Neural cell (in vitro differentiated cells): ENCODE results near the gene MED13L. TPM values are rescaled to one million over a fixed set of nuclear protein-coding genes. Genes with fewer than 3 reads are reported as not detected.

Experiments
- H2AFZ ChIP-seq: fragments of 200-600, 300-800 bp; sonication (generic), shearing (Covaris generic); 2 replicates; pipeline ENCODE4 v1.6.0; 2014; ENCODE audit warnings: low read depth, mild to moderate bottlenecking, antibody characterized with exemption, low read length, moderate library complexity
- H3F3A ChIP-seq: fragments of 200-600 bp; shearing (Covaris generic); 2 replicates; pipeline ENCODE4 v1.6.1; 2016; ENCODE audit warnings: mild to moderate bottlenecking, moderate library complexity, mixed read lengths, antibody characterized with exemption, low read length; ENCODE audit not compliant: insufficient read depth, poor library complexity, severe bottlenecking
- H3K27ac ChIP-seq: fragments of 200-600, 300-800 bp; sonication (generic), shearing (Covaris generic); 2 replicates; pipeline ENCODE4 v1.5.1; 2014; ENCODE audit warnings: mild to moderate bottlenecking, low read length, moderate library complexity
- H3K27me3 ChIP-seq: fragments of 300-800, 200-600 bp; sonication (generic), shearing (Covaris generic); 2 replicates; pipeline ENCODE4 v1.6.0; 2014; ENCODE audit warnings: mild to moderate bottlenecking, low read depth, low read length, moderate library complexity; ENCODE audit not compliant: insufficient read depth
- H3K36me3 ChIP-seq: fragments of 300-800, 200-600 bp; sonication (generic), shearing (Covaris generic); 2 replicates; pipeline ENCODE4 v1.5.1; 2014; ENCODE audit warnings: mild to moderate bottlenecking, antibody characterized with exemption, low read length, moderate library complexity; ENCODE audit not compliant: insufficient read depth
- H3K4me2 ChIP-seq: fragments of 300-800, 200-600 bp; sonication (generic), shearing (Covaris generic); 2 replicates; pipeline ENCODE4 v1.6.0; 2014; ENCODE audit warnings: mild to moderate bottlenecking, low read length
- H3K4me3 ChIP-seq: fragments of 300-800, 200-600 bp; sonication (generic), shearing (Covaris generic); 2 replicates; pipeline ENCODE4 v1.5.1; 2014; ENCODE audit warnings: mild to moderate bottlenecking, low read length, moderate library complexity
- H3K79me2 ChIP-seq: fragments of 200-600 bp; shearing (Covaris generic); replicated peaks from 2 replicates; pipeline ENCODE4 v1.6.0; 2014; ENCODE audit warnings: mild to moderate bottlenecking, low read length, moderate library complexity; ENCODE audit not compliant: insufficient read depth
- H3K9ac ChIP-seq: fragments of 300-800, 200-600 bp; sonication (generic), shearing (Covaris generic); 2 replicates; pipeline ENCODE4 v1.6.1; 2016; ENCODE audit warnings: mild to moderate bottlenecking, low read length, mixed read lengths
- H3K9me2 ChIP-seq: fragments of 200-600 bp; shearing (Covaris generic); 2 replicates; pipeline ENCODE4 v1.6.1; 2016; ENCODE audit warnings: mild to moderate bottlenecking, low read length, mixed read lengths; ENCODE audit not compliant: insufficient read depth
- H3K9me3 ChIP-seq: fragments of 200-600, 300-800 bp; sonication (generic), shearing (Covaris generic); 2 replicates; pipeline ENCODE4 v1.6.1; 2016; ENCODE audit warnings: mild to moderate bottlenecking, mixed run types, low read length, moderate library complexity, mixed read lengths
- H4K20me1 ChIP-seq: fragments of 200-600 bp; shearing (Covaris generic); 2 replicates; pipeline ENCODE4 v1.6.1; 2016; ENCODE audit warnings: mild to moderate bottlenecking, mixed run types; ENCODE audit not compliant: insufficient read depth
- EP300 ChIP-seq: fragments of 450-650 bp; conservative IDR thresholded peaks from 2 replicates; pipeline ENCODE4 v1.6.1; 2014; ENCODE audit warnings: antibody characterized with exemption, mild to moderate bottlenecking, moderate library complexity; ENCODE audit not compliant: poor library complexity, severe bottlenecking
- EZH2 ChIP-seq: fragments of 200-600, 300-800 bp; shearing (Covaris generic), sonication (generic); IDR thresholded peaks from 2 replicates; pipeline ENCODE4 v1.6.1; 2014; ENCODE audit warnings: antibody characterized with exemption, low read length, borderline replicate concordance, mild to moderate bottlenecking; ENCODE audit not compliant: insufficient read depth, poor library complexity, severe bottlenecking
- MXI1 ChIP-seq: fragments of 450-650 bp; conservative IDR thresholded peaks from 2 replicates; pipeline ENCODE4 v1.6.1; 2014; ENCODE audit warnings: antibody characterized with exemption, mild to moderate bottlenecking; ENCODE audit not compliant: poor library complexity, severe bottlenecking
- POLR2AphosphoS5 ChIP-seq: IDR thresholded peaks from 2 replicates; pipeline ENCODE4 v1.6.1; 2012
- RAD21 ChIP-seq: fragments of 450-650 bp; conservative IDR thresholded peaks from 2 replicates; pipeline ENCODE4 v1.6.1; 2014; ENCODE audit warnings: antibody characterized with exemption, mild to moderate bottlenecking, moderate library complexity
- REST ChIP-seq: IDR thresholded peaks from 2 replicates; pipeline ENCODE4 v1.6.1; 2012; ENCODE audit warnings: borderline replicate concordance
- SMC3 ChIP-seq: fragments of 450-650 bp; conservative IDR thresholded peaks from 2 replicates; pipeline ENCODE4 v1.6.1; 2014; ENCODE audit warnings: antibody characterized with exemption, mild to moderate bottlenecking, moderate library complexity; ENCODE audit not compliant: poor library complexity
- TAF1 ChIP-seq: IDR thresholded peaks from 2 replicates; pipeline ENCODE4 v1.6.1; 2012; ENCODE audit warnings: low read depth
- polyA plus RNA-seq: library from polyadenylated mRNA; depleted of rRNA; stranded (reverse); fragments of >200 nt; gene quantifications from 2 replicates; pipeline ENCODE4 v1.2.3, GENCODE V29; 2014
- TF ChIP-seq, protein P1 (sequence below): fragments of 450-650 bp; IDR thresholded peaks from 2 replicates; pipeline ENCODE4 v1.5.1; 2014; ENCODE audit warnings: antibody characterized with exemption, mild to moderate bottlenecking, moderate library complexity; ENCODE audit not compliant: poor library complexity, severe bottlenecking

The MED13L gene
- polyA plus RNA-seq, 1 donor from 2014 or later = 38.9 TPM

- no peaks in the 10 kb centered on the region for H3K27me3 ChIP-seq
- H3F3A ChIP-seq = peaks cover 7% of the 10 kb centered on the region
- H3K9me3 ChIP-seq = no peaks in the 10 kb centered on the region
- H3K4me3 ChIP-seq = no peak overlapping the region
- TF ChIP-seq SMC3 (no peak), EZH2 (no peak), REST (no peak), RAD21 (no peak), EP300 (no peak), POLR2AphosphoS5 (no peak), TAF1 (no peak), MXI1 (no peak)
- TF ChIP-seq, protein P1, sequence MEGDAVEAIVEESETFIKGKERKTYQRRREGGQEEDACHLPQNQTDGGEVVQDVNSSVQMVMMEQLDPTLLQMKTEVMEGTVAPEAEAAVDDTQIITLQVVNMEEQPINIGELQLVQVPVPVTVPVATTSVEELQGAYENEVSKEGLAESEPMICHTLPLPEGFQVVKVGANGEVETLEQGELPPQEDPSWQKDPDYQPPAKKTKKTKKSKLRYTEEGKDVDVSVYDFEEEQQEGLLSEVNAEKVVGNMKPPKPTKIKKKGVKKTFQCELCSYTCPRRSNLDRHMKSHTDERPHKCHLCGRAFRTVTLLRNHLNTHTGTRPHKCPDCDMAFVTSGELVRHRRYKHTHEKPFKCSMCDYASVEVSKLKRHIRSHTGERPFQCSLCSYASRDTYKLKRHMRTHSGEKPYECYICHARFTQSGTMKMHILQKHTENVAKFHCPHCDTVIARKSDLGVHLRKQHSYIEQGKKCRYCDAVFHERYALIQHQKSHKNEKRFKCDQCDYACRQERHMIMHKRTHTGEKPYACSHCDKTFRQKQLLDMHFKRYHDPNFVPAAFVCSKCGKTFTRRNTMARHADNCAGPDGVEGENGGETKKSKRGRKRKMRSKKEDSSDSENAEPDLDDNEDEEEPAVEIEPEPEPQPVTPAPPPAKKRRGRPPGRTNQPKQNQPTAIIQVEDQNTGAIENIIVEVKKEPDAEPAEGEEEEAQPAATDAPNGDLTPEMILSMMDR = no peak
- peaks cover 40% of the 10 kb centered on the region for H3K79me2 ChIP-seq
- no peaks in the 10 kb centered on the region for H4K20me1 ChIP-seq
- no peak overlapping the region for H3K4me2 ChIP-seq
- H3K36me3 ChIP-seq = no peaks in the 10 kb centered on the region
- H3K9ac ChIP-seq = no peak overlapping the region
- no peaks in the 10 kb centered on the region for H3K9me2 ChIP-seq
- no peak overlapping the region for H2AFZ ChIP-seq
- no peak overlapping the region for H3K27ac ChIP-seq
Measured at GRCh38 chr12:116126610-116127009, 150.9 kb downstream of the MED13L start.

- peaks cover 7% of the 10 kb centered on the region for H3F3A ChIP-seq
- H3K4me3 ChIP-seq = no peak overlapping the region
- no peak overlapping the region for H3K4me2 ChIP-seq
- H3K9ac ChIP-seq = no peak overlapping the region
- H3K9me2 ChIP-seq = no peaks in the 10 kb centered on the region
- TF ChIP-seq EP300 = no peak
- TF ChIP-seq, protein P1 = no peak
- no peak for TF ChIP-seq EZH2
- TF ChIP-seq POLR2AphosphoS5 = no peak
- no peak for TF ChIP-seq MXI1
- TF ChIP-seq RAD21 = no peak
- TF ChIP-seq REST = no peak
- TF ChIP-seq SMC3 = no peak
- TF ChIP-seq TAF1 = no peak
- H3K27me3 ChIP-seq = no peaks in the 10 kb centered on the region
- no peaks in the 10 kb centered on the region for H3K9me3 ChIP-seq
- H3K79me2 ChIP-seq = peaks cover 38% of the 10 kb centered on the region
- H2AFZ ChIP-seq = no peak overlapping the region
- no peak overlapping the region for H3K27ac ChIP-seq
- no peaks in the 10 kb centered on the region for H3K36me3 ChIP-seq
- no peaks in the 10 kb centered on the region for H4K20me1 ChIP-seq
Measured at GRCh38 chr12:116125956-116126566, 151.4 kb downstream of the MED13L start.
